NCI-H2107 treated with DMSO at 0.1 percent for 48 hours (cell line): ENCODE measurements around the gene HSPA8.
"Not testable (repeated sequence)": the region's sequence is repeated elsewhere in the genome, so short reads cannot be mapped to it uniquely, and the experiment has no call there.

Experiments
- DNase-seq: peaks from one replicate; lab custom pipeline; 2025; ENCODE audit not compliant: unreplicated experiment; lab: John Stamatoyannopoulos, UW

The HSPA8 gene

GRCh38 chr11:123061403-123062157 lies at the start of gene HSPA8:
TSS of gene HSPA8 (minus strand) at chr11:123062136. CDS start at chr11:123061324, 812 bp downstream.
- no peak for DNase-seq

DNA sequence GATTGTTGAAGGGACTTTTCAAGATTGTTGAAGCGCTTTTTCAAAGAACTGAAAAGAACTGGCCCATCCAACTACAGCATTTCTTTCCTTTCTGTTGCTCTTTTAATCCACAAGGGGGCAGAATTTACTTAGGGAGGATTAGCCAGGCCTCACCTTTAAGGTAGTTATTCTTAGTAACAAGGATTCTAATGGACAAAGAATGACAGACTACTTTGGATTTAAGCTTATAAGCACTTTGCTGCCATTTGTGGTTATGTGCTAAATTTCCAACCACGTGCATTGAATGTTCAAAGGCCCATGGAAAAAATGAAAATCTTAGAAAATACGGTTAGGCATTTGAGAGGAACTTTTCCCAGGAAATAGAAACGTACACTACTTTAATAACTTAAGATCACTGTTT lies 49.5 kb upstream of the HSPA8 start:
- peak; percentile 35 for DNase-seq

- DNase-seq = no peak
These were observed 48.5 kb upstream of the HSPA8 start for GRCh38 chr11:123110397-123110796.

DNA sequence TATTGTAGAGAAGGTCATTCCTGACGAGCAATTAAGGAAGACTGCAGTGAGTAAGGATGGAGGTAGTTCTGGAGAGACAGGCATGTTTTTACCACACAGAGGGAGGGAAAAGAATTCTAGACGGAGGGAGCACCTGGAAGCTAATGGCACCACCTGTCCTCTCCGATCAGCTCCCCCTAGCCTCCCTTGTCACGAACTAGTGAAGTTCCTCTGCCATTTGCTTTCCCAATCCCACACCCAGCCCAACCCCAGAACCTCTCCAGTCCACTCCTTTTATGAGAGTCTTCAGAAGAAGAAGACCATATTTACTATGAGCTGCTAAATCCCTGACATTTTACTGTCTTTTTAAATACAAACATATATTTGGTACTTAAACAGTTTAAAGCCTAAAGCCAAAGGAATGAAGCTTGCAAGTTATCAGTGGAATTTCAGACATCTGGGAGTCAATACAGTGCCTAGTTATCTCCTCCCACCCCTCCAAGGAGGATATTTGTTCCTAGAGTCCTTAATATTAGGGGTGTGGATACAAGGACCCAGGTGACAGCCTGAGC lies 46.1 kb upstream of the HSPA8 start:
- no peak for DNase-seq

DNA sequence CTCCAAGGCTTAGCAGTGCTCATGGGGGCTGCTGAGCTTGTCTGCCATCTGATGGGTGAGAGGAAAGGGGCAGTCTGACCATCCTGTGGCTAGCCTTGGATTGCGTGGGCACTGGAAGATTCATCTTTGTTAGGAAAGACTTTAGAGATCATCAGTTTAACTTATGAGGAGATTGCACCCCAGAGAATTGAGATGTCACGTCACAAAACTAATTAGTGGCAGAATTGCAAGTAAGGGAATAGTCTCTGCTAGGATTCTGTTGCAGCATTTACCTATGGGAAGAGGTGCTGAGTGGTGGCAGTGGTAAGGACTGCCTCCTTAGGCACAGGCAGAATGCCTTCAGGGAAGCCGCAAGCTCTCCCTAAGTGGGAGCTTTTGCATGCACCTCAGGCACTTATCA lies 42.8 kb upstream of the HSPA8 start:
- no peak for DNase-seq

- peak; percentile 85 for DNase-seq
These were observed 41.5 kb upstream of the HSPA8 start for GRCh38 chr11:123103326-123103980.

DNA sequence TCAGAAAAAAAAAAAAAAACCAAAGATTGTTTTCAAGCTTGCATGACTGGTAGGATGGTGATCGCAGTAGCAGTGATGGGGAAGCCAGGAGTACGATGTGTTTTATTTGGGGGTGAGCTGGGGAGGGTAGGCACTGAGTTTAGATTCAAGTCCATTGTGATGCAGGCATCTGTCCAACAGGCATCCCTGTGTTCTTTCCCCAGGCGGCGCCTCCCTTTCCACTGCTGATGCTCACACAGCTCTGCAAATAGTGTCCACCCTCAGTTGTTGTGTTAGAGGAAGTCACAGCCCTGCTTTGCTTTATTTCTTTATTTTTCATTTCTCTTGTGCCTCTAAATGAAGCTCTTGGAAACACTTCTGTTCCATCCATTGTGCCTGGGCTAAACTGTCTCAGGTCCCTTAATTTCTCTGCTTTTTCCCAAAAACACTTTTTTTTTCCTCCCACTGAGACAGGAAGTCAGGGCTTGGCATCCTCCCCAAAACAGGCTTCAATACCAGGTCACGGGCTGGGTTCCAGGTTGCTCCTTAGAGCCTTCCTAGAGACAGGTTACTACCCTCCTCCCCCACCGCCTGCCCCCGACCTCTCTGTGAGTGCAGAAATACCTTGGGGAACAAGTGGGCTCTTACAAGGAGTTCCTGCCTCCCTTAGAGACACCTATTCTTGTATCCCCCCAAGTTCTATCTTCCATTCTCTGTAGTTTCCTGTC lies 38.6 kb upstream of the HSPA8 start:
- DNase-seq = no peak

- DNase-seq = no peak
These were observed 37.1 kb upstream of the HSPA8 start for GRCh38 chr11:123098990-123099389.

DNA sequence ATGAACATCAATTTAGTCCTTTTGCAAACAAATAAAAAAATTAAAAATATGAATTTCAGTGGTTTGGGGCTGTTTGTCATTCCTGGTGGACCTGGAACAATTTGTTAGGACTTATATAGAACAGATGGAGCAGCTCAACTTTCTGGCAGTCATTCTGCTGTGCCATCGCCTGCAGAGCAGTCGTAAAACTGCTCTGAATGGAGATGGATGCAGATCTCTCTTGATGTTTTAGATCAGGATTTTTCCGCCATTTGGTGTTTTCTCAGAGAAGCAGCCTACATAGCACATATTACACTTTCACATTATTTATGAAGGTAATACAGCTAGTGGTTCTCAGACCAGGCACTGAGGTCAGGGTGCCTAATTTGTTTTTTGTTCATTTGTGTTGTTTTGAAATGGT lies 31.8 kb upstream of the HSPA8 start:
- no peak for DNase-seq

- DNase-seq = no peak
These were observed 29.6 kb upstream of the HSPA8 start for GRCh38 chr11:123091506-123091905.

- DNase-seq = not testable (repeated sequence)
These were observed 28.2 kb upstream of the HSPA8 start for GRCh38 chr11:123090168-123090567.

GRCh38 chr11:123088896-123089295 lies 27.0 kb upstream of the HSPA8 start:
- DNase-seq = not testable (repeated sequence)

DNA sequence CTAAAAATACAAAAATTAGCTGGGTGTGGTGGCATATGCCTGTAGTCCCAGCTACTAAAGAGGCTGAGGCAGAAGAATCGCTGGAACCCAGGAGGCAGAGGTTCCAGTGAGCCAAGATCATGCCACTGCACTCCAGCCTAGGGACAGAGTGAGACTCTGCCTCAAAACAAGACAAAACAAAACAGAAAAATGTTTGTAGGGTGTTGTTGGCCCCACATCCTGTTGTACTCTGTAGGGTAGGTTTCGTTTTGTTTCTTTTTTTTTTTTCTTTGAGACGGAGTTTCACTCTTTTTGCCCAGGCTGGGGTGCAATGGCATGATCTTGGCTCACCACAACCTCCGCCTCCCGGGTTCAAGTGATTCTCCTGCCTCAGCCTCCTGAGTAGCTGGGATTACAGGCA lies 25.7 kb upstream of the HSPA8 start:
- not testable (repeated sequence) for DNase-seq

DNA sequence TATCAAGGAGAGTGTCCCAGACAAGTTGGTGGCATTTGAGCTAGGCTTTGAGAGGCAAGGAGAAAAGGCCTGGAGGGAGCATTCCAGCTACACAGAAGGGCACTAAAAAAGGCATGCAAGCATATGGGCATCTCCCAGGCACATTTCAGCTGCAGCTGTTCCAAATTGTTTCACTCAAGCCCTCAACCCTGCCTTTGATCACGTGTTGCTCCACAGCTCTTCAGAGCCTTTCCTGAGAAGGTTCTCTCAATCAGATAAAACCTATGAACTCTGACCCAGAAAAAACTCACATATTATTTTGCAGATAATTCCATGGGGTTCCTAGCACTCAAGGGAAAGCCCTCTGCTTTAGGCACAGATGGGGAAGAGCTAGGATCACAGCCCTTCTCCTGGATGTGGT lies 24.4 kb upstream of the HSPA8 start:
- DNase-seq = no peak

DNA sequence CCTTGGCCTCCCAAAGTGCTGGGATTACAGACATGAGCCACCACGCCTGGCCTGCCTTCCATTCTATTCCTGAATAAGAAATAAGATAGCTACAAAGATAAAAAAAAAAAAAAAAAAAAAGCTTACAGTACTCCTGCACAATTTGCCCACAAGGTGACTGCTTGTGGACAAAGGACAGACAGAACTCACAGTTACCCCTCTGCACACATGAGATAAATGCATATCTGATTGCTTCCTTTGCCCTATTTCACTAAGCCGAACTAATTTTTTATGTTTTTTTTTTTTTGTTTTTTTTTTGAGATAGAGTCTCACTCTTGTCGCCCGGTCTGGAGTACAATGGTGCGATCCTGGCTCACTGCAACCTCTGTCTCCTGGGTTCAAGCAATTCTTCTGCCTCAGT lies 23.6 kb upstream of the HSPA8 start:
- DNase-seq = no peak

DNA sequence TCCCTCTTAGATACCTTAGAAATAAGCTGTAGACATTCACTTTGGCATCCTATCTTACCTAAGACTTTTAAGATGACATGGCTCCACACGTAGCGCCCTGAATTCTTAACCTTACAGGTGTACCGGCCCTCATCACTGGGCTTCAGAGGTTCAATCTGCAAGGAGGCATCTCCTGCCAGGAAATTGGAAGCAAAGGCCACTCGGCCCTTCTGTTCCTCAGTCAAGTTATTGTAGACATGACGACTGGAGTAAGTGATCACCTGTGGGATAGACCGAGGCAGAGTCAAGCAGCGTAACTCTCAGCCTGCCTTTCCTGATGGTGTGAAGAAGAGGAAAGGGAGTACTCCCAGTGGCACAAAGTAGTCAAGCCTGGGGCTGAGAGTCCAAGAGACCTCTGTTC lies 22.5 kb upstream of the HSPA8 start:
- DNase-seq = no peak

- no peak for DNase-seq
These were observed 21.7 kb upstream of the HSPA8 start for GRCh38 chr11:123083623-123084029.

GRCh38 chr11:123082977-123083376 lies 21.0 kb upstream of the HSPA8 start:
- no peak for DNase-seq

GRCh38 chr11:123080015-123080414 lies 18.1 kb upstream of the HSPA8 start:
- DNase-seq = no peak

DNA sequence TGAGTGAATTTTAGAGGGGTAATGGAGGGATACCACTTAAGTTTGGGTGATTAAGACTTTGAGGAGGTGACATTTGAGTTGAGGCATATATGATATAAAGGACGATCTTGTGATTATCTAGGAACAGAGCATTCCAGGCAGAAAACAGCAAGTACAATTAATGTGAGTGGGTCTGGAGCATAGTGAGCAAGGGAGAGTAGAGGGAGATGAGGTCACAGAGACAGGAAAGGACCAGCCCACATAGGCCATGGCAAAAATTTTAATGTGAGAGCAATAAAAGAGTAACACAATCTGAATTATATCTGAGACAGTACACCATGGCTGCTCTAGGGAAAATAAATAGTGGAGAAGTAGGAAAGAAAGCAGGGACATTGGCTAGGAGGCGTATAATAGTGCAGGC lies 14.5 kb upstream of the HSPA8 start:
- DNase-seq = no peak

DNA sequence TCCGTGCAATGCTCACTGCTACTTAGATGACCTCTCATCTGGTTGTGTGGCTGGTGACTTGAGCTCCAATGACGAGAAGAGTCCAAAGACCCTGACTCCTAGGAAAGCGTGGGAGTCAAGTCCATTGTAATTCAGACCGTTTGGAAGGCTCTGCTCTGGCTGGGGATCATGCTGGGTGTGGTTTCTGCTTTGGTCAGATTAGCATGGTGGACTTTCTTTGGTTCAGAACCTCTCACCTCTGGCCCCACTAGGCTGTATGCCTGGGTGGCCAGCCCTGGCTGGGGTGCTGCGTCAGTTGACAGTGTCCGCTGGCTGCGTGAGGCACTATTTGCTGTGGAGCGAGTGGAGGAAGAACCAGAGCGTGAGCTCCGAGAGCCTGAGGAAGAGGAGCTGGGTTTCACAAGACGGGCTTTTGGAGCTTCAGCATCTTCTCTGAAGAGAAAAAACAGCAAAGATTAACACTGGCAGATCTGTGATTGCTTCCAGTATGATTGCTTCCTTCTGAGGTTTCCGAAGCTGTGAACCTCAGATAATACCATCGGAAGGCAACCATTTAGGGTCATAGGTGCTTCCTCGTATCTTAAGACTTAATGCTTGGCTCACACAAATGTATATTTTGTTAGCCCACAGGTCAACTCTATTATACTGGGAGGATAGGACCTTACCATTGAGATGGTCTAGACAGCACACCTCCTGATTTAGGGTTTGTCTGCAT lies 11.6 kb upstream of the HSPA8 start:
- no peak for DNase-seq
